Upper lobe of left lung (tissue), 4 donors: ENCODE measurements around the gene ADAMTS2.

Experiments used
- EP300 ChIP-seq, 4 donors: sonication (generic); formaldehyde crosslinking; IDR thresholded peaks; one replicate each; pipeline ENCODE4 v1.5.1; 2017; ENCODE audit warnings: antibody characterized with exemption in 4 of 4, control low read depth in 2 of 4
- TF ChIP-seq, protein P1 (sequence below), 6 experiments: fragments of 450-650 bp in 4 of 6; fragments of 200-600 bp in 2 of 6; sonication (generic) in 2 of 6; IDR thresholded peaks; one replicate each; pipeline ENCODE4 v1.5.1; 2016 to 2019; ENCODE audit warnings: antibody characterized with exemption in 6 of 6

DNA sequence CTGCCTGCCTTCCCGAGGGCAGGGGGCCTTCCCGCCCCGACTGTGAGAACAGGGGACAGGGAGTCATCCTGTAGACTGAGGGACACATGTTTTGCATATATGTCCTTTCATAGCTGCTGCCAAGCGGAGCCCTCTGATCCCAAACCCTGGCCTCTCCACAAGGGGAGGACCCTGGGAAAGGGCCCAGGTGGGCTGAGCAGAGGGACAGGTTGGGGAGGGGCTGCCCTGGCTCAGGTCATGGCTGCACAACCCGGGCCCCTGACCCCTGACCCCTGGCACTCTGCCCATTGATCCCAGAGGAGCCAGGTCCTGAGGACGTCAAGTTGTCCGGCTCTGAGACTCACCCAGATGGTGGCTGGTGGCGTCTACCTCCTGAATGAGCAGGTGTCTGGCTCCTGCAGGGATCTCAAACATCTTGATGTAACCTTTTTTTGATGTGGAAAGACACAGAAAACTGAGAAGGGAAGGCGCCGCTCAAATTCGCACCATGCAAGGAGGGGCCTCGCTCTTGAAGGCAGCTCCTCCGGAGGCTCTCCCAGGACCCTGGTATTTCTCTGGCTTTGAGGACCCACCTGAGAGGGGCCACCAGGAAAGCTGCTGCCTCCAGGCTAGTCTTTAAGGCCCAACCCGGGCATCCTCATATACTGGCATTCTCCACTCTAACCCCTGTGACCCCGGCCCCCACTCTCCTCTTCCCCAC lies 213.2 kb downstream of the ADAMTS2 start:
- TF ChIP-seq, protein P1, sequence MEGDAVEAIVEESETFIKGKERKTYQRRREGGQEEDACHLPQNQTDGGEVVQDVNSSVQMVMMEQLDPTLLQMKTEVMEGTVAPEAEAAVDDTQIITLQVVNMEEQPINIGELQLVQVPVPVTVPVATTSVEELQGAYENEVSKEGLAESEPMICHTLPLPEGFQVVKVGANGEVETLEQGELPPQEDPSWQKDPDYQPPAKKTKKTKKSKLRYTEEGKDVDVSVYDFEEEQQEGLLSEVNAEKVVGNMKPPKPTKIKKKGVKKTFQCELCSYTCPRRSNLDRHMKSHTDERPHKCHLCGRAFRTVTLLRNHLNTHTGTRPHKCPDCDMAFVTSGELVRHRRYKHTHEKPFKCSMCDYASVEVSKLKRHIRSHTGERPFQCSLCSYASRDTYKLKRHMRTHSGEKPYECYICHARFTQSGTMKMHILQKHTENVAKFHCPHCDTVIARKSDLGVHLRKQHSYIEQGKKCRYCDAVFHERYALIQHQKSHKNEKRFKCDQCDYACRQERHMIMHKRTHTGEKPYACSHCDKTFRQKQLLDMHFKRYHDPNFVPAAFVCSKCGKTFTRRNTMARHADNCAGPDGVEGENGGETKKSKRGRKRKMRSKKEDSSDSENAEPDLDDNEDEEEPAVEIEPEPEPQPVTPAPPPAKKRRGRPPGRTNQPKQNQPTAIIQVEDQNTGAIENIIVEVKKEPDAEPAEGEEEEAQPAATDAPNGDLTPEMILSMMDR (IDR thresholded peaks at IDR 0.05): no peak
- TF ChIP-seq EP300 (IDR thresholded peaks at IDR 0.05): no peak
